GM12892 (cell line): ENCODE measurements around the gene ADAMTSL1.

ENCODE experiments used
- DNase-seq: peaks from one replicate; pipeline ENCODE4 v3.0.0; 2011; ENCODE audit not compliant: insufficient read length
- FAIRE-seq: peaks from 2 replicates; lab custom pipeline; 2011; peaks lifted over from hg19 to GRCh38; lab: Jason Lieb, UNC
- POLR2A ChIP-seq: IDR thresholded peaks from 2 replicates; pipeline ENCODE4 v1.6.1; 2011; ENCODE audit warnings: low read depth, low read length, control low read depth
- POLR2AphosphoS5 ChIP-seq: IDR thresholded peaks from 2 replicates; pipeline ENCODE4 v1.6.1; 2011; ENCODE audit warnings: low read depth, low read length, control low read depth
- TAF1 ChIP-seq: IDR thresholded peaks from 2 replicates; pipeline ENCODE4 v1.6.1; 2011; ENCODE audit warnings: low read depth, mild to moderate bottlenecking, control low read depth, low read length, borderline replicate concordance

ADAMTSL1 gene

GRCh38 chr9:18682907-18683306 is 209.0 kb downstream of the ADAMTSL1 start:
- FAIRE-seq (no peak), DNase-seq (no peak)
- TF ChIP-seq POLR2AphosphoS5 (no peak), TAF1 (no peak), POLR2A (no peak)

- DNase-seq, result no peak
- no peak for TF ChIP-seq POLR2AphosphoS5
- no peak for TF ChIP-seq POLR2A
- no peak for TF ChIP-seq TAF1
- FAIRE-seq, result no peak
Measured at GRCh38 chr9:18683312-18683711, 209.4 kb downstream of the ADAMTSL1 start.

GRCh38 chr9:18683851-18684250 is 209.9 kb downstream of the ADAMTSL1 start:
- TF ChIP-seq POLR2A (no peak), TAF1 (no peak), POLR2AphosphoS5 (no peak)
- DNase-seq (no peak), FAIRE-seq (no peak)

- TF ChIP-seq POLR2AphosphoS5 (no peak), TAF1 (no peak), POLR2A (no peak)
Measured at GRCh38 chr9:18684593-18685317, 210.8 kb downstream of the ADAMTSL1 start.

GRCh38 chr9:18688581-18689565 is 214.9 kb downstream of the ADAMTSL1 start:
- FAIRE-seq, result no peak
- DNase-seq, result no peak
- TF ChIP-seq POLR2A, result no peak
- no peak for TF ChIP-seq TAF1
- TF ChIP-seq POLR2AphosphoS5, result no peak

More at GRCh38 chr9:18684593-18685317, 210.8 kb downstream of the ADAMTSL1 start:
- FAIRE-seq, result no peak
- no peak for DNase-seq

- DNase-seq (no peak), FAIRE-seq (peak; percentile 24)
- TF ChIP-seq POLR2AphosphoS5 (no peak), TAF1 (no peak), POLR2A (no peak)
Measured at GRCh38 chr9:18689921-18690320, 216.0 kb downstream of the ADAMTSL1 start.

GRCh38 chr9:18692268-18692667 is 218.3 kb downstream of the ADAMTSL1 start:
- peak; percentile 44 for FAIRE-seq
- TF ChIP-seq POLR2A, result no peak
- TF ChIP-seq TAF1, result no peak
- TF ChIP-seq POLR2AphosphoS5, result no peak
- no peak for DNase-seq

- DNase-seq, result no peak
- FAIRE-seq, result no peak
- TF ChIP-seq POLR2A (no peak), TAF1 (no peak), POLR2AphosphoS5 (no peak)
Measured at GRCh38 chr9:18692962-18693361, 219.0 kb downstream of the ADAMTSL1 start.

DNA sequence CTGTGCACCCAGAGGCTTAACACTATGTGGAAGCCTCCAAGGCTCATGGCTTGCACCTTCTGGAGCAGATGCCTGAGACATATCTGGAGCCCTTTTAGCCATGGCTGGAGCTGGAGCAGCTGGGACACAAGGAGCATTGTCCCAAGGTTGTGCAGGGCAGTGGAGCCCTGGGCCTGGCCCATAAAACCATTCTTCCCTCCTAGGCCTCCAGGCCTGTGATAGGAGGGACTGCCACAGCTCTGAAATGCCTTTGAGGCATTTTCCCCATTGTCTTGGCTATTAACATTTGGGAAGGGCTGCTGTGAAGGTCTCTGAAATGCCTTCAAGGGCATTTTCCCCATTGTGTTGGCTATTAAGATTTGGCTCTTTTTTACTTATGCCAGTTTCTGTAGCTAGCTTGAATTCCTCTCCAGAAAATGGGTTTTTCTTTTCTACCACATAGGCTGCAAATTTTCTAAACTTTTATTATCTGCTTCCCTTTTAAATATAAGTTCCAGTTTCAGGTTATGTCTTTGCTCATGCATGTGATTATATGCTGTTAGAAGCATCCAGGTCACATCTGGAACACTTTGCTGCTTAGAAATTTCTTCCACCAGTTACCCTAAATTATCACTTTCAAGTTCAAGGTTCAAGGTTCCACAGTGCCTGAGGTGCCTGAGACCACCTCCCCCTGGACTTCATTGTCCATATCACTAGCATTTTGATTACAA is 221.2 kb downstream of the ADAMTSL1 start:
- no peak for FAIRE-seq

GRCh38 chr9:18698992-18699391 is 225.0 kb downstream of the ADAMTSL1 start:
- no peak for DNase-seq
- FAIRE-seq, result no peak
- TF ChIP-seq POLR2A (no peak), POLR2AphosphoS5 (no peak), TAF1 (no peak)

More for the DNA sequence above, 221.2 kb downstream of the ADAMTSL1 start:
- DNase-seq, result no peak
- no peak for TF ChIP-seq POLR2AphosphoS5
- TF ChIP-seq POLR2A, result no peak
- TF ChIP-seq TAF1, result no peak

GRCh38 chr9:18699764-18700163 is 225.8 kb downstream of the ADAMTSL1 start:
- no peak for FAIRE-seq
- no peak for DNase-seq
- TF ChIP-seq POLR2A (no peak), TAF1 (no peak), POLR2AphosphoS5 (no peak)
